ENCODE measurements around the gene TBK1. TPM values are rescaled to one million over a fixed set of nuclear protein-coding genes. Genes with fewer than 3 reads are reported as not detected.

TBK1 gene
- 10 to 100 TPM; 14.0 to 15.5 TPM for total RNA-seq

GRCh38 chr12:64451687-64452558, at the start of gene TBK1:
Gene TBK1 (plus strand): TSS chr12:64452120. CDS start chr12:64455871, 3,751 bp downstream.
- peak within 1 kb of the TSS; percentile 93 for H3K4me3 Mint-ChIP-seq
- ATAC-seq = peak; percentile 75
- ChIA-PET POLR2A (interaction anchor here (1.1 kb wide), 1 partner anchor 39 kb away, joined by 3 read pairs; no protein-coding TSS in a partner anchor), CTCF (no interaction called here)
- peaks cover 30% of the 10 kb centered on the region for H3K36me3 Mint-ChIP-seq (ENCODE audit: low read depth)
- H3K27ac Mint-ChIP-seq = peak within 1 kb of the TSS; percentile 93
- DNase-seq = peak; percentile 67
- no peaks in the 10 kb centered on the region for H3K9me3 Mint-ChIP-seq
- no peaks in the 10 kb centered on the region for H3K27me3 Mint-ChIP-seq
- peaks cover 37% of the 10 kb centered on the region for H3K4me1 Mint-ChIP-seq (ENCODE audit: low read depth)
- no peak for TF ChIP-seq CTCF (IDR thresholded peaks at IDR 0.05)
- intact Hi-C loops (cut with micrococcal nuclease) = no loop called here

DNA sequence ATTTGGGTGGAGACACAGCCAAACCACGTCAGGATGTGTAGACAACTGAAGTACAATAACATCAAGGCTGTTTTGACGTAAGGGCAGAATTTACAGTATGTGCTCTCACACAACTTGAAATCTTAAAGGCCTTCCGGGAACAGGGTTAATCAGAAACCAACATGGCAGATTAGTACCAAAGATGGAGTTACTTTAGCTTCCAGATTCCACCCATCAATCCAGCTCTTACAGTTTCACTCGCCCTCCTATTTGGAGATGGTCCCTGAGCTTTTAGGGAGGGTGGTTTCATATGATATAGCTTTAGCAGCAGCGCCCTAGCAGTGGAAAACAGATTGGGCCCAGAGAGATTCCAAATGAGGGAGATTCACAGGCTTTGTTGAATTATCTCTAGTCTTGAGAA, 49.7 kb upstream of the TBK1 start:
- ATAC-seq (no peak), DNase-seq (no peak)
- POLR2A ChIA-PET = no interaction called here
- no peaks in the 10 kb centered on the region for H3K9me3 Mint-ChIP-seq
- H3K27ac Mint-ChIP-seq = no peak overlapping the region
- no peaks in the 10 kb centered on the region for H3K27me3 Mint-ChIP-seq
- intact Hi-C loops (cut with micrococcal nuclease) = no loop called here
- peaks cover 21% of the 10 kb centered on the region for H3K4me1 Mint-ChIP-seq (ENCODE audit: low read depth)
- peaks cover 18% of the 10 kb centered on the region for H3K36me3 Mint-ChIP-seq (ENCODE audit: low read depth)
- no peak for TF ChIP-seq CTCF (IDR thresholded peaks at IDR 0.05)
- H3K4me3 Mint-ChIP-seq = no peak overlapping the region
- CTCF ChIA-PET = no interaction called here

- ATAC-seq (peak; percentile 90), DNase-seq (peak; percentile 94)
- intact Hi-C loops (cut with micrococcal nuclease) = no loop called here
- Mint-ChIP-seq H3K27ac (peak within 1 kb of the TSS; percentile 98), H3K36me3 (ENCODE audit: low read depth) (peaks cover 27% of the 10 kb centered on the region), H3K4me3 (peak within 1 kb of the TSS; percentile 97), H3K4me1 (ENCODE audit: low read depth) (peaks cover 33% of the 10 kb centered on the region), H3K27me3 (no peaks in the 10 kb centered on the region), H3K9me3 (no peaks in the 10 kb centered on the region)
- POLR2A ChIA-PET = interaction anchor here (0.8 to 1.4 kb wide), 7 partner anchors 14 to 560 kb away, joined by 3 to 7 read pairs (median 4); partner anchors contain the start of gene SRGAP1
- CTCF ChIA-PET = interaction anchor here (1.0 kb wide), 1 partner anchor 560 kb away, joined by 3 read pairs; the partner anchor contains the start of gene SRGAP1
- TF ChIP-seq CTCF (IDR thresholded peaks at IDR 0.05) = no peak
Observed at GRCh38 chr12:64403707-64404469, 48.0 kb upstream of the TBK1 start, which contains the start of gene XPOT. Gene XPOT (plus strand): TSS chr12:64404392. CDS start chr12:64410036, 5,644 bp downstream.

DNA sequence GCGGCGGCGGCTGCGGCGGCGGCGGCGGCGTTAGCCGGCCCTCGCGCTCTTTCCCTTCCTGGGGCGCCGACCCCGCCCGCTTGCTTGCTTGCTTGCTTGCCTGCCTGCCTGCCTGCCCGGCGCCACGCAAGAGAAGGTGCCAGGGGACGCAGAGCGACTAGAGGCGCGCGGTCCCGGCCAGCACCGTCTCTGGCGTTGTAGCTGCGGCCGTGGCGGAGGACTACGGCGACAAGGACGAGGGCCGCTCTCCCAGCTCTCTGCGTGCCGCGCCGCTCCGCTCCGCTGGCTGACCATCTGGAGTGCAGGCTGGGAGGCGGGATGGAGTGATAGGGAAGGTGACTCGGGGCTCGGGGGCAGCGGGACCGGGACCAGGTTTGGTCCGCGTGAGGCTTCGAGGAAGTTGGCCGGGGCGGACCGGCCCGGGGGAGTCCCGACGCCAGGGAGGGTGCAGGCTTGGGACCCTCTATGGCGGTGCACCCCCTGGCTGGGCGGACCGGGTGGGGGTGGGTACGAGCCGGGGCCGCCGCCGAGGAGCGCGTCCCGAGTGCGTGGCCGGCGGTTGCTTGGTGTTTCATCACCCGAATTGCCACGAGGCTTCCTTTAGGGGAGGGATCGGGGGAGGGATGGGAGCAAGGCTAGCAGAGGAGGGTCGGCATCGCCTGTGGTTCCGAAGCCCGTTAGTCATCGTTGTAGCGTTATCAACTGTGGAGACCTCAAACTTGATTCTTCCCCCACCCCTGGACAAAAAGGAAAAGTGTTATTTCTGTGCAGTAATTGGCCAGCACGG, 47.3 kb upstream of the TBK1 start:
- Mint-ChIP-seq H3K4me3 (peak overlapping the region; percentile 97), H3K36me3 (ENCODE audit: low read depth) (peaks cover 27% of the 10 kb centered on the region), H3K27me3 (no peaks in the 10 kb centered on the region), H3K27ac (peak overlapping the region; percentile 98), H3K4me1 (ENCODE audit: low read depth) (peaks cover 35% of the 10 kb centered on the region), H3K9me3 (no peaks in the 10 kb centered on the region)
- intact Hi-C loops (cut with micrococcal nuclease) = no loop called here
- peak; percentile 35 for ATAC-seq
- ChIA-PET CTCF (interaction anchor here (1.0 kb wide), 1 partner anchor 560 kb away, joined by 3 read pairs; the partner anchor contains the start of gene SRGAP1), POLR2A (interaction anchor here (0.6 to 1.4 kb wide), 7 partner anchors 13 to 560 kb away, joined by 3 to 7 read pairs (median 4); partner anchors contain the start of gene SRGAP1)
- no peak for TF ChIP-seq CTCF (IDR thresholded peaks at IDR 0.05)
- DNase-seq = peak; percentile 80
